H9 (cell line): ENCODE results near the gene NPAS3. TPM values are rescaled to one million over a fixed set of nuclear protein-coding genes. Genes with fewer than 3 reads are reported as not detected.

ENCODE experiments used
- DNase-seq: peaks from one replicate; pipeline ENCODE4 v3.0.0-alpha.2; 2017
- H2AFZ ChIP-seq: one replicate; pipeline ENCODE4 v1.6.1; 2013; ENCODE audit warnings: mild to moderate bottlenecking, low read length, control low read depth, moderate library complexity
- H2AK5ac ChIP-seq: 2 replicates; pipeline ENCODE4 v1.6.1; 2013; ENCODE audit warnings: low read length, control low read depth, mixed read lengths; ENCODE audit not compliant: insufficient read length
- H2BK120ac ChIP-seq: one replicate; pipeline ENCODE4 v1.6.1; 2013; ENCODE audit warnings: low read depth, mild to moderate bottlenecking, low read length, control low read depth, inconsistent platforms; ENCODE audit not compliant: poor library complexity, severe bottlenecking
- H2BK12ac ChIP-seq: 2 replicates; pipeline ENCODE4 v1.6.1; 2013; ENCODE audit warnings: low read length, control low read depth, mixed read lengths, low read depth; ENCODE audit not compliant: insufficient read length
- H2BK15ac ChIP-seq: 2 replicates; pipeline ENCODE4 v1.6.1; 2013; ENCODE audit warnings: low read depth, low read length, control low read depth
- H2BK20ac ChIP-seq: one replicate; pipeline ENCODE4 v1.6.1; 2013; ENCODE audit warnings: low read depth, mild to moderate bottlenecking, low read length, control low read depth, inconsistent platforms; ENCODE audit not compliant: poor library complexity, severe bottlenecking
- H2BK5ac ChIP-seq: 2 replicates; pipeline ENCODE4 v1.6.1; 2013; ENCODE audit warnings: low read length, control low read depth, mixed read lengths; ENCODE audit not compliant: insufficient read length
- H3K14ac ChIP-seq: 2 replicates; pipeline ENCODE4 v1.6.1; 2013; ENCODE audit warnings: low read length, control low read depth; ENCODE audit not compliant: insufficient read depth
- H3K18ac ChIP-seq: 2 replicates; pipeline ENCODE4 v1.6.1; 2013; ENCODE audit warnings: low read depth, mild to moderate bottlenecking, mixed read lengths, low read length, control low read depth; ENCODE audit not compliant: insufficient read length
- H3K23ac ChIP-seq: 2 replicates; pipeline ENCODE4 v1.6.1; 2013; ENCODE audit warnings: low read length, control low read depth, mixed read lengths, low read depth; ENCODE audit not compliant: insufficient read length
- H3K23me2 ChIP-seq: 2 replicates; pipeline ENCODE4 v1.6.1; 2013; ENCODE audit warnings: low read depth, mild to moderate bottlenecking, mixed read lengths, low read length, control low read depth; ENCODE audit not compliant: insufficient read length, poor library complexity, severe bottlenecking
- H3K27ac ChIP-seq: 2 replicates; pipeline ENCODE4 v1.5.1; 2013; ENCODE audit warnings: low read length, control low read depth, mixed read lengths, low read depth; ENCODE audit not compliant: insufficient read length
- H3K27me3 ChIP-seq: 2 replicates; pipeline ENCODE4 v1.6.1; 2013; ENCODE audit warnings: low read length, control low read depth, inconsistent platforms; ENCODE audit not compliant: insufficient read depth
- H3K4ac ChIP-seq: 2 replicates; pipeline ENCODE4 v1.6.1; 2013; ENCODE audit warnings: low read depth, mild to moderate bottlenecking, control low read depth, inconsistent platforms, low read length, moderate library complexity
- H3K4me1 ChIP-seq: 2 replicates; pipeline ENCODE4 v1.6.1; 2013; ENCODE audit warnings: low read length, control low read depth, inconsistent platforms; ENCODE audit not compliant: insufficient read depth
- H3K4me2 ChIP-seq: 2 replicates; pipeline ENCODE4 v1.6.1; 2013; ENCODE audit warnings: low read length, control low read depth, mixed read lengths; ENCODE audit not compliant: insufficient read length, insufficient read depth
- H3K56ac ChIP-seq: 2 replicates; pipeline ENCODE4 v1.6.1; 2013; ENCODE audit warnings: low read depth, mild to moderate bottlenecking, mixed read lengths, low read length, control low read depth; ENCODE audit not compliant: insufficient read length
- H3K79me1 ChIP-seq: 2 replicates; pipeline ENCODE4 v1.6.1; 2013; ENCODE audit warnings: low read depth, mild to moderate bottlenecking, moderate library complexity, low read length, control low read depth, inconsistent platforms; ENCODE audit not compliant: insufficient read depth, poor library complexity, severe bottlenecking
- H3K79me2 ChIP-seq: 2 replicates; pipeline ENCODE4 v1.6.1; 2013; ENCODE audit warnings: low read length, control low read depth, inconsistent platforms; ENCODE audit not compliant: insufficient read depth
- H3K9ac ChIP-seq: 2 replicates; pipeline ENCODE4 v1.6.1; 2013; ENCODE audit warnings: low read length, control low read depth, mixed read lengths; ENCODE audit not compliant: insufficient read length; ENCODE audit errors: extremely low read depth
- H3K9me3 ChIP-seq: one replicate; pipeline ENCODE4 v1.6.1; 2013; ENCODE audit warnings: low read depth, low read length, inconsistent platforms; ENCODE audit not compliant: control insufficient read depth
- H3T11ph ChIP-seq: one replicate; pipeline ENCODE4 v1.6.1; 2013; ENCODE audit warnings: mild to moderate bottlenecking, low read length, control low read depth, inconsistent platforms
- H4K20me1 ChIP-seq: one replicate; pipeline ENCODE4 v1.6.1; 2013; ENCODE audit not compliant: control insufficient read depth, insufficient read length, insufficient read depth
- H4K5ac ChIP-seq: 2 replicates; pipeline ENCODE4 v1.6.1; 2013; ENCODE audit warnings: low read depth, mild to moderate bottlenecking, mixed read lengths, low read length, control low read depth; ENCODE audit not compliant: insufficient read length
- H4K8ac ChIP-seq: replicated peaks from 2 replicates; pipeline ENCODE4 v1.6.1; 2013; ENCODE audit warnings: low read length, control low read depth, mixed read lengths, low read depth; ENCODE audit not compliant: insufficient read length
- H4K91ac ChIP-seq: 2 replicates; pipeline ENCODE4 v1.6.1; 2013; ENCODE audit warnings: low read depth, mild to moderate bottlenecking, moderate library complexity, mixed read lengths, low read length, control low read depth; ENCODE audit not compliant: insufficient read length
- H3K27ac Mint-ChIP-seq, 3 experiments: 2 replicates in 2 of 3; 3 replicates in 1 of 3; pipeline ENCODE4 v1.8.0; 2020 to 2021; ENCODE audit warnings: mixed read lengths in 3 of 3, mild to moderate bottlenecking in 1 of 3, moderate library complexity in 1 of 3
- H3K27me3 Mint-ChIP-seq: 2 replicates; pipeline ENCODE4 v1.8.0; 2021; ENCODE audit warnings: low read depth, mild to moderate bottlenecking, moderate library complexity, mixed read lengths
- H3K36me3 Mint-ChIP-seq, 3 experiments: 2 replicates in 2 of 3; 3 replicates in 1 of 3; pipeline ENCODE4 v1.8.0; 2020 to 2021; ENCODE audit warnings: low read depth in 3 of 3, mixed read lengths in 3 of 3; ENCODE audit not compliant: insufficient read depth in 1 of 3
- H3K4me1 Mint-ChIP-seq, 2 experiments: 2 replicates each; pipeline ENCODE4 v1.8.0; 2020; ENCODE audit warnings: mixed read lengths in 2 of 2
- H3K4me3 Mint-ChIP-seq, 2 experiments: 2 replicates in 1 of 2; 3 replicates in 1 of 2; pipeline ENCODE4 v1.8.0; 2020 to 2021; ENCODE audit warnings: mild to moderate bottlenecking in 2 of 2, mixed read lengths in 2 of 2, moderate library complexity in 1 of 2
- H3K9me3 Mint-ChIP-seq, 2 experiments: 2 replicates in 1 of 2; 3 replicates in 1 of 2; pipeline ENCODE4 v1.8.0; 2020; ENCODE audit warnings: mild to moderate bottlenecking in 2 of 2, mixed read lengths in 2 of 2, moderate library complexity in 1 of 2
- CTCF ChIP-seq: fragments of 200-600 bp; sonication (generic); conservative IDR thresholded peaks from 3 replicates; pipeline ENCODE4 v1.8.0; 2021; ENCODE audit warnings: antibody characterized with exemption, mild to moderate bottlenecking
- WGBS: extraction: QIAGEN DNeasy Blood & Tissue Kit; methylation state at CpG from one replicate; pipeline ENCODE4 v1.1.7; 2013; ENCODE audit warnings: missing lambda C conversion rate, low lambda C conversion rate, mixed read lengths; ENCODE audit not compliant: insufficient read length; ENCODE audit errors: extremely low coverage; 5-methylcytosine and 5-hydroxymethylcytosine counted together
- total RNA-seq: library from RNA; stranded (reverse); gene quantifications from 2 replicates; pipeline ENCODE4 v1.2.1, GENCODE V29; 2021

NPAS3 gene
- total RNA-seq, 1 experiment from 2014 or later = 0.17 TPM

DNA sequence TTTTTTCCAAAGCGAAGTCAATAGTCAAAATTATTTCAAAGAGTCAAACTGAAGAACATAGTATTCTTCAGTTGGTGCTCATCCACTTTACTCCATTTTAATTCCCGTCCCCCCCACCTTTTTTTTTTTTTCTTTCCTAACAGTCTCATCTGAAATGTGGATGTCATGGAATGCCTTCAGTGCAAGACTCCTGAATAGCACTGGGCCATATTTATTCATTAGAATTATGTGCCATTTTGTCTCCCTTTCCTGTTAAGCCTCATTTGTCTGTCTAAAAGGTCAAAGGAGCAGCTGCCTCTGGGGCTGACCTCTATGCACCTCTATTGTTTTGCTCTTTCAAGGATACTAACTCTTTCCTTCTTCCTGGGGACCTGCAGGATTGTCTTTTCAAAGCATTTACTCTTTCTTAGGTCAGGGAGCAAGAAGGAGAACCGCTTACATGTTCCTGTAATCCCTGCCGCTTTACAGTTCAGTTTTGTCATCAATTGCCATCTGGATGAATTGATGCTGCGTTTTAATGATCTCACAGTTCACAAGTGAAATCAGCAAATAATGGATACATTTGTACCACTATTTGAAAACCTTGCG is 310.6 kb downstream of the NPAS3 start:
- no peak overlapping the region for H2BK120ac ChIP-seq
- H2BK20ac ChIP-seq = no peak overlapping the region
- H3K27me3 ChIP-seq = no peaks in the 10 kb centered on the region
- H3K56ac ChIP-seq = no peak overlapping the region
- H2BK12ac ChIP-seq = no peak overlapping the region
- H3K4me1 ChIP-seq = peaks cover 4% of the 10 kb centered on the region; the same call in 1 of the 2 replicates
- no peaks in the 10 kb centered on the region for H4K20me1 ChIP-seq
- H3K4me2 ChIP-seq = no peak overlapping the region
- H3K79me2 ChIP-seq = no peaks in the 10 kb centered on the region
- no peak for DNase-seq
- no peak overlapping the region for H4K8ac ChIP-seq
- no peak overlapping the region for H3K4ac ChIP-seq
- no peak overlapping the region for H2AFZ ChIP-seq
- no peak overlapping the region for H3K23ac ChIP-seq
- H3K9me3 ChIP-seq = no peaks in the 10 kb centered on the region
- H2AK5ac ChIP-seq = no peak overlapping the region
- H2BK5ac ChIP-seq = no peak overlapping the region
- Mint-ChIP-seq H3K36me3 (no peaks in the 10 kb centered on the region; a peak in 1 of 7 replicates), H3K27me3 (no peaks in the 10 kb centered on the region; the same call in 1 of the 2 replicates), H3K27ac (peak overlapping the region in 1 of 3 experiments; percentile 34; a peak in 1 of 7 replicates), H3K4me1 (peaks cover 12 to 18% of the 10 kb centered on the region in 2 experiments), H3K4me3 (no peak overlapping the region), H3K9me3 (no peaks in the 10 kb centered on the region)
- H4K91ac ChIP-seq = no peak overlapping the region
- no peak overlapping the region for H3K18ac ChIP-seq
- TF ChIP-seq CTCF = no peak
- no peak overlapping the region for H2BK15ac ChIP-seq
- H3K9ac ChIP-seq = no peak overlapping the region
- H3K27ac ChIP-seq = no peak overlapping the region
- WGBS = no CpG with 5 or more reads among the region's 6 CpGs
- H4K5ac ChIP-seq = no peak overlapping the region
- H3K23me2 ChIP-seq = no peaks in the 10 kb centered on the region
- no peak overlapping the region for H3T11ph ChIP-seq
- no peak overlapping the region for H3K14ac ChIP-seq
- no peaks in the 10 kb centered on the region for H3K79me1 ChIP-seq
